Tibial nerve (tissue), 4 donors: ENCODE data around the gene SNAPC2. TPM values are rescaled to one million over a fixed set of nuclear protein-coding genes. Genes with fewer than 3 reads are reported as not detected.

Experiments used
- DNase-seq, 2 donors: peaks; one replicate each; pipeline ENCODE4 v3.0.0-alpha.2; 2019; ENCODE audit warnings: low spot score in 2 of 2
- H3K27ac ChIP-seq, 4 donors: fragments of 200-600 bp; sonication (generic) in 3 of 4; one replicate each; pipeline ENCODE4 v1.5.1; 2017 to 2019; ENCODE audit warnings: mild to moderate bottlenecking in 1 of 4
- H3K27me3 ChIP-seq, 2 donors: fragments of 200-600 bp; sonication (generic) in 1 of 2; one replicate each; pipeline versions ENCODE4 v1.5.1 to v1.6.0; 2017 to 2019
- H3K36me3 ChIP-seq, 3 donors: fragments of 200-600 bp; sonication (generic); one replicate each; pipeline ENCODE4 v1.5.1; 2018 to 2019
- H3K4me1 ChIP-seq, 4 donors: fragments of 200-600 bp; sonication (generic) in 3 of 4; one replicate each; pipeline ENCODE4 v1.5.1; 2017 to 2019
- H3K4me3 ChIP-seq, 4 donors: fragments of 200-600 bp; sonication (generic) in 3 of 4; one replicate each; pipeline ENCODE4 v1.5.1; 2017 to 2019; ENCODE audit warnings: mild to moderate bottlenecking in 1 of 4, moderate library complexity in 1 of 4
- H3K9me3 ChIP-seq, 4 donors: fragments of 200-600 bp; sonication (generic) in 3 of 4; one replicate each; pipeline ENCODE4 v1.5.1; 2017 to 2019
- CTCF ChIP-seq, 5 experiments: fragments of 200-600 bp in 3 of 5; fragments of 450-650 bp in 2 of 5; sonication (generic) in 3 of 5; IDR thresholded peaks; one replicate each; pipeline ENCODE4 v1.5.1; 2016 to 2019; ENCODE audit warnings: antibody characterized with exemption in 5 of 5, mild to moderate bottlenecking in 3 of 5, moderate library complexity in 2 of 5
- EP300 ChIP-seq, 2 donors: sonication (generic); formaldehyde crosslinking; IDR thresholded peaks; one replicate each; pipeline ENCODE4 v1.6.1; 2017; ENCODE audit warnings: antibody characterized with exemption in 2 of 2, mild to moderate bottlenecking in 1 of 2
- POLR2A ChIP-seq, 2 donors: fragments of 450-650 bp; IDR thresholded peaks; one replicate each; pipeline ENCODE4 v1.6.1; 2017; ENCODE audit warnings: antibody characterized with exemption in 2 of 2, mild to moderate bottlenecking in 2 of 2, moderate library complexity in 2 of 2
- WGBS, 2 donors: methylation state at CpG; one replicate each; pipeline ENCODE4 v1.1.5; 2018; 5-methylcytosine and 5-hydroxymethylcytosine counted together
- total RNA-seq, 4 donors: library from RNA; depleted of rRNA; stranded (reverse); fragments of >200 nt; gene quantifications; one replicate each; pipeline ENCODE4 v1.1.0, GENCODE V29; 2016

SNAPC2 gene
- total RNA-seq, 4 donors from 2014 or later, result 11.6 to 26.4 (median 16.1) TPM

DNA sequence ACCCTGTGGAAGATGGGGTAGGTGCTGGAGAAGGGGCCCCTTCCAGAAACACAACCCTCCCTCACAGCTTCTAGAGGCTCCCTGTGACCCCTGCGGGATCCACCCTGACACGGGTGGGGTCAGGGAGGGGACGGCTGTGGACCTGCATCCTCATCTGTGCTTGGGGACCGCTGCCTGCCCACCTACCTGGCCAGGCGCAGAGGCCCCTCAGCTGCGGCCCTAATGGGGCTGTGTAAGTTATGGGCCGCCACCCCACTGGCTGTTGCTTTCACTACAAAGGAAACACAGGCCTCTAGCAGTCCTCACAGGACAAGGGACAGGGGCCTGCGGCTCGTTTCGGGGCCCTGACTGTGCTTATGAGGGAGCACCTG is 12.8 kb downstream of the SNAPC2 start:
- Histone ChIP-seq H3K36me3 (peaks cover 4 to 85% (median 55%) of the 10 kb centered on the region in 3 donors), H3K9me3 (no peaks in the 10 kb centered on the region), H3K27ac (no peak overlapping the region), H3K4me1 (peaks cover 0 to 19% (median 6%) of the 10 kb centered on the region in 4 donors), H3K4me3 (no peak overlapping the region), H3K27me3 (no peaks in the 10 kb centered on the region)
- no peak for DNase-seq
- 93 to 100% methylated on average over 1 to 6 of the region's 10 CpGs for WGBS, 2 donors
- TF ChIP-seq CTCF (IDR thresholded peaks at IDR 0.05) (no peak), EP300 (IDR thresholded peaks at IDR 0.05) (no peak), POLR2A (IDR thresholded peaks at IDR 0.05) (no peak)

DNA sequence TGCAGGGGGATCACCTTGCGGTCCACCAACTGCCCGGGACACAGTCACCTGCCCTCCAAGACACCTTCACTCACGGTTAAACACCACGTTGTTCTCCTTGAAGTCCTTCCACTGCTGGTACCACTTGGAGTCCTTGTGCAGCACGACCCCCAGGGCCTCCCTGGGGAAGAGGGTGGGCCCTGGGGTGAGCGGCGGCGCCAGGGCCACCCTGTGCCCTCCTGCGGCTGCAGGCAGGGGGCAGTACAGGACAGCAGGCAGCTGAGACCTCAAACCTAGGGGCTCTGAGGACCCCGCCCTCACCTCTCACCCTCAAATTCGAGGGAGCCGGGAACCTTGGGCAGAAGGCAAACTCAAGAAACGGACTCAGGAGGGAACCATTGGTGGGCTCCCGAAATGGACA is 13.3 kb downstream of the SNAPC2 start:
- Histone ChIP-seq H3K27ac (no peak overlapping the region), H3K36me3 (peaks cover 4 to 85% (median 55%) of the 10 kb centered on the region in 3 donors), H3K4me3 (no peak overlapping the region), H3K27me3 (no peaks in the 10 kb centered on the region), H3K9me3 (no peaks in the 10 kb centered on the region), H3K4me1 (peaks cover 0 to 17% (median 6%) of the 10 kb centered on the region in 4 donors)
- no peak for DNase-seq
- 81 to 87% methylated on average over 14 of the region's 14 CpGs for WGBS, 2 donors
- TF ChIP-seq EP300 (IDR thresholded peaks at IDR 0.05), result no peak
- no peak for TF ChIP-seq CTCF (IDR thresholded peaks at IDR 0.05)
- TF ChIP-seq POLR2A (IDR thresholded peaks at IDR 0.05), result no peak

- WGBS, 2 donors, result 84% methylated on average over 40 to 55 of the region's 55 CpGs
- Histone ChIP-seq H3K4me1 (peaks cover 0 to 20% (median 6%) of the 10 kb centered on the region in 4 donors), H3K27me3 (no peaks in the 10 kb centered on the region), H3K36me3 (peaks cover 4 to 92% (median 55%) of the 10 kb centered on the region in 3 donors), H3K9me3 (no peaks in the 10 kb centered on the region), H3K27ac (no peak overlapping the region), H3K4me3 (no peak overlapping the region)
- no peak for DNase-seq
- TF ChIP-seq CTCF (IDR thresholded peaks at IDR 0.05), result no peak
- no peak for TF ChIP-seq POLR2A (IDR thresholded peaks at IDR 0.05)
- no peak for TF ChIP-seq EP300 (IDR thresholded peaks at IDR 0.05)
These were observed 13.9 kb downstream of the SNAPC2 start for GRCh38 chr19:7933828-7934725.

- WGBS, 2 donors, result 85 to 88% methylated on average over 21 of the region's 21 CpGs
- Histone ChIP-seq H3K27me3 (no peaks in the 10 kb centered on the region), H3K9me3 (no peaks in the 10 kb centered on the region), H3K36me3 (peaks cover 4 to 99% (median 55%) of the 10 kb centered on the region in 3 donors), H3K27ac (no peak overlapping the region), H3K4me1 (peaks cover 0 to 17% (median under 1%) of the 10 kb centered on the region in 4 donors), H3K4me3 (no peak overlapping the region)
- TF ChIP-seq CTCF (IDR thresholded peaks at IDR 0.05) (no peak), POLR2A (IDR thresholded peaks at IDR 0.05) (no peak), EP300 (IDR thresholded peaks at IDR 0.05) (no peak)
- no peak for DNase-seq
These were observed 14.6 kb downstream of the SNAPC2 start for GRCh38 chr19:7934766-7935165.

- Histone ChIP-seq H3K27ac (no peak overlapping the region), H3K9me3 (no peaks in the 10 kb centered on the region), H3K36me3 (peaks cover 0 to 54% (median 23%) of the 10 kb centered on the region in 3 donors), H3K4me1 (peaks cover 0 to 51% (median 6%) of the 10 kb centered on the region in 4 donors), H3K27me3 (no peaks in the 10 kb centered on the region), H3K4me3 (no peak overlapping the region)
- TF ChIP-seq CTCF (IDR thresholded peaks at IDR 0.05) (no peak), EP300 (IDR thresholded peaks at IDR 0.05) (no peak), POLR2A (IDR thresholded peaks at IDR 0.05) (no peak)
- WGBS, 2 donors, result 91 to 92% methylated on average over 13 of the region's 13 CpGs
- no peak for DNase-seq
These were observed 20.7 kb downstream of the SNAPC2 start for GRCh38 chr19:7940841-7941240.
